Ovary (tissue), 3 donors: Measurements from ENCODE around the gene CTLA4.

ENCODE experiments used
- POLR2A ChIP-seq: fragments of 450-650 bp; IDR thresholded peaks from one replicate; pipeline ENCODE4 v1.6.1; 2017; ENCODE audit warnings: antibody characterized with exemption, mild to moderate bottlenecking, moderate library complexity
- TF ChIP-seq, protein P1 (sequence below), 3 donors: fragments of 450-650 bp in 2 of 3; fragments of 200-600 bp in 1 of 3; IDR thresholded peaks; one replicate each; pipeline versions ENCODE4 v1.5.1 to v1.8.0; 2016 to 2022; ENCODE audit warnings: antibody characterized with exemption in 3 of 3, mild to moderate bottlenecking in 1 of 3
- donor health status: DM: no; HTN: no; CAD: no.

DNA sequence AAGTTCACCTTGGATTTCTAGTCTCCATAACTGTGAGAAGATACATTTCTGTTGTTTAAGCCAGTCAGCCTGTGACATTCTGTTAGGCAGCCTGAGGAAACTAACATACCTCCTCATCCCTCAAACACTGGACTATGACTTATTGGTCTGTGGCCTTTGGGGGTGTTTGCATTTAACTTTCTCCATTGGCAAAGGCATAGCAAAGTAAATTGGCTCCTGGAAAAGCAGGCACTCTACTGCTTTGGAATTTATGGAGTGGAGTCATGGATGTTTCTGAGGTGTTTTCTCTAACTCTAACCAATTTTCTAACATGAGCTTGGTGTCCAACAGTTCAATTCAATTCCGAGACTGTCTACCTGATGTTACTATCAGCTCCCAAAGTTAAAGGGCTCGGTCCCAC is 48.9 kb upstream of the CTLA4 start:
- TF ChIP-seq, protein P1, sequence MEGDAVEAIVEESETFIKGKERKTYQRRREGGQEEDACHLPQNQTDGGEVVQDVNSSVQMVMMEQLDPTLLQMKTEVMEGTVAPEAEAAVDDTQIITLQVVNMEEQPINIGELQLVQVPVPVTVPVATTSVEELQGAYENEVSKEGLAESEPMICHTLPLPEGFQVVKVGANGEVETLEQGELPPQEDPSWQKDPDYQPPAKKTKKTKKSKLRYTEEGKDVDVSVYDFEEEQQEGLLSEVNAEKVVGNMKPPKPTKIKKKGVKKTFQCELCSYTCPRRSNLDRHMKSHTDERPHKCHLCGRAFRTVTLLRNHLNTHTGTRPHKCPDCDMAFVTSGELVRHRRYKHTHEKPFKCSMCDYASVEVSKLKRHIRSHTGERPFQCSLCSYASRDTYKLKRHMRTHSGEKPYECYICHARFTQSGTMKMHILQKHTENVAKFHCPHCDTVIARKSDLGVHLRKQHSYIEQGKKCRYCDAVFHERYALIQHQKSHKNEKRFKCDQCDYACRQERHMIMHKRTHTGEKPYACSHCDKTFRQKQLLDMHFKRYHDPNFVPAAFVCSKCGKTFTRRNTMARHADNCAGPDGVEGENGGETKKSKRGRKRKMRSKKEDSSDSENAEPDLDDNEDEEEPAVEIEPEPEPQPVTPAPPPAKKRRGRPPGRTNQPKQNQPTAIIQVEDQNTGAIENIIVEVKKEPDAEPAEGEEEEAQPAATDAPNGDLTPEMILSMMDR (IDR thresholded peaks at IDR 0.05) = no peak
- no peak for TF ChIP-seq POLR2A
